HK-2 (cell line): ENCODE measurements around the gene SND1.
"Not testable (repeated sequence)": the region's sequence is repeated elsewhere in the genome, so short reads cannot be mapped to it uniquely, and the experiment has no call there.

Experiments used
- DNase-seq: peaks from one replicate; pipeline ENCODE4 v3.0.0-alpha.2; 2018; ENCODE audit not compliant: unreplicated experiment

The SND1 gene

DNA sequence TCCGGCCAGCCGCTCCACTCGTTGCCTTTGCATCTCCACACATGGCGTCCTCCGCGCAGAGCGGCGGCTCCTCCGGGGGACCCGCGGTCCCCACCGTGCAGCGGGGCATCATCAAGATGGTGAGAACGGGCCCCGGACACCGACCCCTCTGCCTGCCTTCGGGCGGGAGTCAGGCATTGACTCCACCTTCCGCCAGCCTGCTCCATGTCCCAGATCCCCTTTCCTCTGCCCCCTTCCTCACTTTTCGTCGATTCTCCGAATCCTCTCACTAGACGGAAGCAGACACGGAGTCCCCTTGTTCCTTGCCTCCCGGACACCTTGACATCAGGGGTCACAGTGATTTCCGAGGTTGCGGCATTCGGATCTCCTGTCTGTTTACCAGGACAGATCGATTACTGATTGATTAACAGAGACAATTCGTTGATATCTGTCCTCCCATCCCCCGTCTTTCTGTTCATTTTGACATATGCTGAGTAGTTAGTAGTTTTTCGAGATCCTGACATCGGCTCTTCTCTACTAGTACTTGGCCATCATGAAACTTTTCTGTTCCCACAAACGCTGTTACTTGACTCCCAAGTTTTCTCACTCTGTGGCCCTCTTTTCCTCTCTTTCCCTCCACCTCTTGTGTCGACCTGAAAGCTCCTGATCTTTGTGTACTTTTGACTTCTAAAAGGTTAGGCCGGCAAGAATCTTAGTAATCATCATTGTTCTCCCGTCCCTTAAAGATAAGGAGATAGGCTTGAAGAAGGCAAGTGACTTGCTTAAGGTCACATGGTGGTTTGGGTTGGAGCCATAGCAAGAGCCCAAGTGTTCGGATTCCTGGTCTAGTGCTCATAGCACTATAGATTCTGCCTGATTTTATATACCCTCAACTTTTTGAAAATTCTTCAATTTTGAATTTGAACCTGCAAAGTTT lies 597 bp downstream of the SND1 start:
- no peak for DNase-seq

DNA sequence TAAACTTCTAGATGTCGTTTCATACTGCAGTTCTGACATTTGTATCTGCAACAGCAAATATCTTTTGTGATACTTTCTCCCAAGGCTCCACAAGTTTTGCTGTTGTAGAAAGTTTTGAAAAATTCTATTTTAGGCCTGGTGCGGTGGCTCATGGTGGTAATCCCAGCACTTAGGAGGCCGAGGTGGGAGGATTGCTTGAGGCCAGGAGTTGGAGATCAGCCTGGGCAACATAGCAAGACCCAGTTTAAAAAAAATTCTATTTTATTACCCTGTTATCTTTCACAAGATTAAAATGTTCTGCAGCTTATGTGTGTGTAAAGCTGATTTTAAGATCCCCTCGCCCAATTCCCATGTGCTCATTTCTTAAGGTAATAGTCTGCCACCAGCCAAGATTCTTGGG lies 1.4 kb downstream of the SND1 start:
- DNase-seq: no peak

DNA sequence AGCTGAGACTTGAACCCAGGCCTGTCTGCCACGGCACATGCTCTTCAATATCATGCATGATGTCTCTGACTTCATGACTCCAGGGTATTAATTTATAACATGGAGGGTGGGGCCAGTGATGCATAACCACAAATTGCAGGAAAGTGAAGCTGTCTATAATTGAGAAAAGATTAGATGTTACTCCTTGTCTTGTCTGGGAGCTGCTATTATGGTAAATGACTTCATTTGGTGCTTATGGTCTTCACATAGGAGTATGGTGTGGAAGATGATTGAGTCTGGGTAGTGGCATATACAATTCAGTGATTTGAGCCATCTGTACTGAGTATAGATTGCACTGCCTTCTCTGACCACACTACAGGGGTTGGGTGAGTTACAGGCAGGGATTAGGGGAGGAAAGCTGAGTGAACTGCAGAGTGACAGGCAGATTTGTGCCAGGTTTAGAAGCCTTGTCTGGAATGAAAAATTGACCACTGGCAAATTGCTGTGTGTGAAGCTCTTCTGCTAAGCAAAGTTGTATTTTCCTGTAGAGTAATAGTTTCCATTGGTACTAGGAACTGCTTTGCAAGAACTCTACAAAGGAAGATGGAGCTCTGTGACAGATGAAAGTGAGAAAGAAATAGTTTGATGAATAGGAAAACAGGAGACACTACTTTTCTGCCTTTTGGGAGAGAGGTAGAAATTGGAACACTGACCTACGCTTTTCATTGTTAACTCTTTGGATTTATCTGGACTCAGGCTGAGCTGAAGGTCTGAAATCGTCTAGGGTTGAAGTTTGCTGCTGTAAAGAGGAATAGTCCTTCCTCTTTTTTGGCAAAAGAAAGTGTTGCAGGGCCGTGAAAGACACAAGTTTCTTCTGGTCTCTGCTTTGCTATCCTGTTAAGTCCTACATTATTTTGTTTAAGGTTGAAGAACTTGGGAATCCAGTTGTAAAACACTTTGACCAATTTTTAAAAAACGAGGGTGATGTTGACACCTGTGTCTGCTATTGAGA lies 2.7 kb downstream of the SND1 start:
- no peak for DNase-seq

DNA sequence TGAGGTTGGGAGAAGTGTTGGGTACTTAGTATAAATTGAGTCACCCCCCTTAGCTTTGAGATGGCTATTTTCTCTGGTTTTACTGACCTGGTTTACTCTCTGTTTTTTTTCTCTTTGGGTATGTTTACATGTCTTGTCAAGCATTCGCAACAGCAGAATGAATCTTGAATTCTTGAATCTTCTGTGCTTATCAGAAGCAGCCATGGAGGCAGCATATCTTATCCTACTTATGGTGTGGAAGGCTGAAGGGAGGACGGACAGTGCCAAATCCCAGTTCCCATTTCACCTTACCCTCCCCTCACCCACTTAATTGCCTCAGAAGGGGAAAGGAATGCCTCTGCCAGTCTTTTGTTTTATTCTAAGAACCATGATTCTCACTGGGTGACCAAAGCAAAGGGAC lies 3.7 kb downstream of the SND1 start:
- no peak for DNase-seq

DNA sequence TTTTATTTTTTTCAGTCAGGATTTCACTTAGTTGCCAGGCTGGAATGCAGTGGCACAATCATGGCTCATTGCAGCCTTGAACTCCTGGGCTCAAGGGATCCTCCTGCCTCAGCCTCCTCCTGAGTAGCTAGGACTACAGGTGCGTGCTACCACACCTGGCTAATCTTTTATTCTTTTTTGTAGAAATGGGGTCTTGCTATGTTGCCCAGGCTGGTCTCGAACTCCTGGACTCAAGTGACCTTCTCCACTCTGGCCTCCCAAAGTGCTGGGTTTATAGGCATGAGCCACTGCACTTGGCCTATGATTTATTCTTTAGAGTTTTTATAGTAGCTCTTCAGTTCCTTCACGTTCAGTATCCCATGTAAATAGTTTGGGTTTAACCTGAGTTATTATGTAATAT lies 5.5 kb downstream of the SND1 start:
- no peak for DNase-seq

DNA sequence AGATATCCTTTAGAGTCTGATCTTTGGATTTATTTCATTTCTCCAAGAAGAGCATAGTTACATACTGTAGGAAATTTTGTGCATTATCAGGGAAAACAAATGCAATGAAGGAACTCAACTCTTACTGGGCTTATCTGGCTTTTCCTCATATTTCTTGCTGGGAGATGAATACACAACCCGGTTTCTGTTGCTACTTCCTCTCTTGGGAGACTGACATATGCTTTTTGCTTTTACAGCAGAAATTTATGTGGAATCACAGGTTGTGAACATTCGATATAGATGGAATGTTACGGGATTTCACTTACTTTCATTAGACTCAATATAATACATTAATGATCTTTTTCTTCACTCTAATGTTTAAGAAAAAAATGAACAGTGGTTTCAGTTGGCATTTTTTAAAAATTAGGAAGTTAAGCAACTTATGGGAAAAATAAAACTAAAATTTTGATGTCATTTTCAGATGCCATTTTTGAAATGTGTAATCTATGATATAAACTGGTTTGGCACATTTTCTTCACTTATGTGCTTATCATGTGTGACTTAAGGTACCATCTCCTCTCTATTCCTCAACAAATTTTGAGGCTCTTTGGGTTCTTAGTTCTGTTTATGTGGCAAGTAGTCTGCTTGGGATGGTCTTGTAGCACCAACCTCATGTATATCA lies 7.1 kb downstream of the SND1 start:
- no peak for DNase-seq

DNA sequence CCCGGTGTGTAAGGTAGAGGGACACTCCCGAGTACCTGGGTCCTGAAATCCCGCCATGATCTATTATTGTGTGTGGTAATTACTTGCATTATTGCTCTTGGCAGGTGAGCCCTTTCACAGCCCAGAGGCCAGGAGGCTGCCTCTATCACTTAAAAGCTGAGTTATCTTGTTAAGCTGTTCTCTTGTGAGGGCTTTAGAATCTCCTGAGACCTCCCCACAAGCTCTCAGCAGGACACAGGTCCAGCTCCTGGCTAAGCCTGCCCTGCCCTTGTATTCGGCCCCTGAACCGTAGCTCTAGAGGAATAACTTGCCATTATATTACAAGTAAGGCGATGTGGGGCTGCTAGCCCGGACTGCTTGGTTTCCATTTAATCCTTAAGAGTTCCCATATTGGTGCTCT lies 13.9 kb downstream of the SND1 start:
- DNase-seq: no peak

DNA sequence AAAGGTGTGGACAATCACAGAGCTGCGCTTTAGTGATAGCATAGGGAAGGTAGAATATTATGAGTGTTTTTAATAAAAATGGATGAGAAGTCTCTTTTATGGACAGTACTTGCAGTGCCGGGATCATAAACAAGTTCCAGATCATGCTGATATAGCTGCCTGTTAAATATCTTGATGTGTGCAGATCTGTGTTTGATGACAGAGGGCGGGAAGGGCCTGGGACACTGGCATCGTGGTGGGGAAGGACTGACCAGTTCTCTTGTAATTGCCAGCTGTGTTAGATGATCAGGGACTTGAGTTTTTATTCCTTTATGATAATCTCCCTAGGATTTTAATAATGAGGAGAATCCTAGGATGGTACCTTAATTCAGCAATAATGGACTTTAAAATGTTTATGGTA lies 14.6 kb downstream of the SND1 start:
- DNase-seq: no peak

DNA sequence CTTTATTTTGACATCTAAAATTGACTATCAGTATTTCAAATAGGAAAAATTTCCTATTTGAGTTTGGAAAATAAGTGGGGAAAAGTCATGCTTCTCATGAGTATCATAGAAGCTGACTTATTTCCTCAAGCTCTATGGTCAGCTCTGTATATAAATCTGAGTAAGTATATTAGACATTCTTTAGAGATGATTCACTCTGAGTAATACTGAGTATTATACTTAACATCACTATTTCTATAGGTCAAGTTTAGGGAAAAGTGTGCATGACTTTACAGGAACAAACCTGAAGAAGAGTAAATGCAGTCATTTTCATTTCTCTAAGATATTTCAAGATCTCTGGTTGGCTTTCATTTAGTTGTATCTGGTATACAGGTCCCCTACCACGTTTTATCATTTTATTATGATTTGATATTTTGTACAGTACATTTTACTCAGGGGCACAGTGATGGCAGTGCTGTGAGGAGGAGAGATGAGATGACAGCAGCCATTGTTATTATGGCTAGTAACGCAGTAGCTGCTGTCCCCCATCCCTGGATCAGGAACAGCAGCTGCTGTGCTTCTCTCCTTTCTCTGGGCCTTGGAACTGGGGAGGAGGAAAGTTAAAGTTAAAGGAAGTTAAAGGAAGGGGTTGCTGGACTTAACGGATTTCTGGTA lies 15.2 kb downstream of the SND1 start:
- no peak for DNase-seq

DNA sequence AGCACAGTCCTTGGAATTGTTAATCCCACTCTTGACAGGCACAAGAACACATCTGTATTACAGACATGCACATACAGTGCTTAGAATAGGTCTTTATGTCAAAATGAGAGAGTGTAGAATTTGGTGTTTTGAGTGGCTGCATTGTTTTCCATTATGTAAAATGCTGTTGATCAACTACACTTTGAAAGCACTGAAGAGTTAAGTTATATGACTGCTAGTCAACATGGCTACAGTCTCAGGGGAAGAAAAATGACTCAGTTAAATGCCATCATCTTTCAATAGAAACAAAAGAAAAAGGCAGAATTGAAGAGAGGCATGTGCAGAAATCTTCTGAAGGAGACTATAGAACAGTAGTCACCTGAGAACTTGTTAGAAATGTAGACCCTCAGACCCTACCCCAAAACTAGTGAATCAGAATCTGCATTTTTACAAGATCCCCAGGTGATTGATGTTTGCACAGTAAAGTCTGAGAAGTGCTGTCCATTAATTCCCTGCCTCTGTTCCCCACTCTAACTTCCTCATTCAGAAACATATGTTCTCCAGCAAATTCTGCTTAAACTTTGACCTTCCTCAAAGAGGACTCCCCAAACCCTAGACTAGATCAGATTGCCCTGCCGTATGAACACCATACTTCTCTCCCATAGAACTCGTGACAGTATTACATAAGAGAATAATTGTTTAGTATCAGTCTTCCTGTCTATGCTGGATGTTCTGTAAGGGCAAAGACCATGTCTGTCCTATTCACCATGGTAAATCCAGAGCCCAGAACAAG lies 16.0 kb downstream of the SND1 start:
- DNase-seq: no peak

DNA sequence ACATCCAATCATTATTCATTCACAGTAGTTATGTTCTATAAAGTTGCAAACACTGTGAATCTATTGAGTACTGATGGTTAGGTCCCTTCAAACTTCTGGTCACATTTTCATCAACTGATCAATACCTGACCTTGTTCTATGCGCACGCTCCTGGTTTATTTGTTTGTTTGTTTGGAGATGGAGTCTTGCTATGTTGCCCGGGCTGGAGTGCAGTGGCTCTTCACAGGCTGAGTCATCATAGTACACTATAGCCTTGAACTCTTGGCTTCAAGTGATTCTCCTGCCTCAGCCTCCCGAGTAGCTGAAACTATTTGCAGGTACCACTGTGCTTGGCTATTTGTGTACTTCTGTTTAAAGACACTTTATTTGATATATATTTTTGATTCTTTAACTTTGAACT lies 19.3 kb downstream of the SND1 start:
- DNase-seq: no peak

DNA sequence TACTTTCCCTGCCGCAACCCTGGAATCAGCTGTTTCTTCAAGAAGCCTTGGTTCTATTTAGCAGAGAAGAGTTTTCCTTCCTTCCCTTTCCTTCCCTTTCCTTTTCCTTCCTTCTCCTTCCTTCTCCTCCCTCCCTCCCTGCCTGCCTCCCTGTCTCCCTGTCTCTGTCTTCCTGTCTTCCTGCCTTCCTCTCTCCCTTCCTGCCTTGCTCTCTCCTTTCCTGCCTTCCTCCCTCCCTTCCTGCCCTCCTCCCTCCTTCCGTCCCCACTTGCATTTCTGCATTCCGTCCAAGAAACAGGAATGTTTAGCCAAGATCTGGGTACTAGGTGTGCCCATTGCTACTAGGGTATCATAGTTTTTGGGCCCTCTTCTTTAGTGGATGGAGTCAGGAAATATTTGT lies 21.9 kb downstream of the SND1 start:
- no peak for DNase-seq

DNA sequence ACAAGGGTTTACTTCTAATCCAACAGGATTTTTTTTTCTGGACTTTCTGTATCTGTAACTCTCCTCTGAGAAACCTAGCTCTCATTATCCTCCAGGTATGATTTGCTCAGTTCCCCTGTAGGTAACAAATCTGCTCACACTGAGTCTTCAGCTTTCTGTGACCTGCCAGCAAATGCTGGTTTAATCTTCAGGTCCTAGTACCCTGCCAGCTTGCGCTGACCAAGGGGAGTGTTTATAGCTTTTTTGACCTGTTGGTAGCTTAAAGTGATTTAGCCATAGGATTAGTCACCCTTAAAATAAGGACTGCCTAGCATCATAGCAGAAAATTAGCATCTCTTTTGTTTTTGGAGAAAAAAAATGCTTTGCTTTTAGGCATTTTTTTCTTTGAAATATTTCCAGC lies 22.4 kb downstream of the SND1 start:
- no peak for DNase-seq

DNA sequence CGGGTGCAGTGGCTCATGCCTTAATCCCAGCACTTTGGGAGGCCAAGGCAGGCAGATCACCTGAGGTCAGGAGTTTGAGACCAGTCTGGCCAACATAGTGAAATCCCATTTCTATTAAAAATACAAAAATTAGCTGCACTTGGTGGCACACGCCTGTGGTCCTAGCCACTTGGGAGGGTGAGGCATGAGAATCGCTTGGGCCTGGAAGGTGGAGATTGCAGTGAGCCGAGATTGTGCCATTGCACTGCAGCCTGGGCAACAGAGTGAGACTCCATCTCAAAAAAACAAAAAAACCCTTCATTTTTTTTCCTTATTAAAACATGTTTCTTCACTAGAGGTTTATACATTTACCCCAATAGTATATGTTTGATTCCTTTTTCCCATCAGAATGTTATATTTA lies 22.9 kb downstream of the SND1 start:
- DNase-seq: not testable (repeated sequence)

DNA sequence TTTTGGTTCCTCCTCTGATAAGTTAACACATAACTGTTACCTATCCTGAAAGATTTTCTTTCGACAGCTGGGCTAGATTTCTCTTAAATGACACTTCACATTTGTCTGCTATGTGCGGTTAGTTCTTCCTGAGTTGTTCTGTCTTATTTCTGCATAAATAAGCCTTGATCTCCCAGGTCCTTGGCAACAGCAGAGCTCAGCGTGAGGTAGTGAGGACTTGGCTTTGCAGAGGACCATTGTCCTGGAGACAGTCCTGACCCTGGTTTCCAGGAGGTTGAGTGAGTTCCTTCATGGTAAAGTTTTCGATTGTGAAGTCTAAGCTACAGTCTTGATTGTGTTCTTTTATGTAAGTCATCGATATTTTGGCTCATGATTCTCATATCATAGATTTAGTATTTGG lies 23.7 kb downstream of the SND1 start:
- no peak for DNase-seq

DNA sequence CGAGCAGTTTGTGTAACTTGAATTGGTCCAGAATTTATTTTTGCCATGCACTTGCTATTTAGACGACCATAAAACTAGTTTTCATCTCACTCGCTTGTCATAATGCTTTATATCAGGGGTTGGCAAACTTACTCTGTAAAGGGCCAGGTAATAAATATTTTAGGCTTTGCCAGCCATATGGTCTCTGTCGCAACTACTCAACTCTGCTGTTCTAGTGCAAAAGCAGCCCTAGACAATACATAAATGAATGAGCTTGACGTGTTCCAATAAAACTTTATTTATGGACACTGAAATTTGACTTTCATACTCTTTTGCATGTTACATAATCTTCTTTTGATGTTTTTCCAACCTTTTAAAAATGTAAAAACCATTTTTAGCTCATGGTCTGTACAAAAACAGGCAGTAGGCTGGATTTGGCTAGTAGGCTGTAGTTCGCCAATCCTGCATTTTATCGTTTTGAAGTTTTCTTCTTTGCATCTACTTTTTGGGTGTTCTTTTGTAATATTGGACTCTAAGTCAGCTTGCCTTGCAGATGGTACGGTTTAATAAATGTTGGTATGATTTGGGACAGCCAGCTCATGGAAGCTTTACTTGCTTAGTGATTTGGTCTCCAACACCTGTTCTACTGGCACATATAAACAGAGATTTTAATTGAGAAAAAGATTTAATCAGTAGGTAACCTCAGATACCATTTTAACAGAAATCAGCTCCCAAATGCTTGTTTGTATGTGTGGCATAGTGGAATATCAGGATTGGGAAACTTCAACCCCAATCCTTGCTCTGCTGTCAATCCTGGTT lies 25.6 kb downstream of the SND1 start:
- no peak for DNase-seq

DNA sequence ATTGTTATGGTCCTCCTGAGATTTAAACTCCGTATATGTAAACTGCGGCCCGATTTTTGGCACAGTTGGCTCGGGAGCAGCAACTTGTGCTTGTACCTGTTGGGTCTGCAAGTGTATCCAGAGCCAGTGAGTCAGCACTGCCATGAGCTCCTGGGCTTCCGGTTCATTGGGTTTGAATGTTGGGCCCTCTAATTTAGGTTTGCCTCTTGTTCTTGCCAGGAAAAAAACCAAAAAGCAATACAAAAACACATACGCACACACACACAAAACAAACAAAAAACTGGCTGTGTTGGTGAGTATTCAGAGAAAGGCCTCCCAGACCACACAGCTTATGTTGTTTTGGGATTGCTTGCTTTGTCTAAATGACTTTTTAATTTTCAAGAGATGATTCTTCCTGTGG lies 26.3 kb downstream of the SND1 start:
- DNase-seq: no peak

DNA sequence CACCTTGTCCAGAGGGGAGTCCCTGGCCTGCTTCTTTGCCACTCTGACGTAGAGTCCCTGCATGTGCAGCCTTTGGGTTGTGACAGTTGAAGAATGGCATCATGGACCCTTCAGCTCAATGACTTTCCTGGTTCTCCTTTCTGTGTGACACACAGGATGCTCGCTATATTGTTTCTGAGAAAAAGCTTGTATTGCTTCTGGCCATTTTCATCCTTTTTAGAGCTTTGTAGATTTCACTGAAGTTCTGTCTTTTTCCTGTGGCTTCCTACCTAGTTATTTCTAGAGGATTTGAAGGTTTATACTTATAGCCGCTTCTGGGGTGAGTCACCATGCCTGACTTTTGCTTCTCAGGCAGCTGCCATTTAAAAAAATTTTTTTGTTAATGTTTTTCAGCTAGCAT lies 27.0 kb downstream of the SND1 start:
- DNase-seq: no peak

DNA sequence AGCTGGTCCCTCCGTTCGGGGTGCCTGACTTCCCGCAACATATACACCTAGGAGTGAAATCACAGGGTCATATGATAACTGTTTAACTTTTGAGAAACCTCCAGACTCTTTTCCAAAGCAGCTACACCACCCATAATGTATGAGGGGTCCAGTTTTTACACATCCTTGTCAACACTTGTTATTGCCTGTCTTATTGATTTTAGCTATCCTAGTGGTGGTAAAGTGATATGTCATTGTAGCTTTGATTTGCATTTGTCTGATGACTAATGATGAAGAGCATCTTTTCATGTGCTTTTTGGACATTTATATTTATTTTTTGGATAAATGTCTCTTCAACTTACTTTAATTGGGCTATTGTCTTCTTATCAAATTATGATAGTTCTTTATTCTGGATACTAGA lies 29.0 kb downstream of the SND1 start:
- no peak for DNase-seq

DNA sequence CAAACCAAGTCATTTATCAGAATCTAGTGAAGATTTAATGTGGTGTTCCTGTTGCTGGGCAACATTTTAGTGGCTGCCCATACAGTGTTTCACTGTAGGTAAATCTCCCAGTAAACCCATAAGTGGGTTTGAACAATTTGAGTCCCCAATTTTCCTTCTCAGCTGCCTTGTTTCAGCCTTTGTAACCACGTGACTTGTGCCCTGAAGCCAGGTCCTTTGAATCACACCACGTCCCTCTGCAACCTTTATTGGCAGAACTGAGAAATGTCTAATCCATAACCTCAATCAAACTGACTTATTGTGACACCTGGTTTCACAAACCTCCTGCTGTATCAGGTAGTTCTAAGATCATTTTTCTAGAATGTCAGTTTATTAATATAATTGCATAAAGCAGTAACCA lies 30.1 kb downstream of the SND1 start:
- no peak for DNase-seq
